PC-9 (cell line): Measurements from ENCODE around the gene CLPSL2.

Experiments used
- EZH2 ChIP-seq: fragments of 200-600 bp; sonication (generic); IDR thresholded peaks from 2 replicates; pipeline ENCODE4 v1.8.0; 2017; ENCODE audit warnings: antibody characterized with exemption, low read depth
- TF ChIP-seq, protein P1 (sequence below): fragments of 200-600 bp; sonication (generic); conservative IDR thresholded peaks from 2 replicates; pipeline ENCODE4 v1.6.1; 2017; ENCODE audit warnings: mixed run types, antibody characterized with exemption, mild to moderate bottlenecking, moderate library complexity

DNA sequence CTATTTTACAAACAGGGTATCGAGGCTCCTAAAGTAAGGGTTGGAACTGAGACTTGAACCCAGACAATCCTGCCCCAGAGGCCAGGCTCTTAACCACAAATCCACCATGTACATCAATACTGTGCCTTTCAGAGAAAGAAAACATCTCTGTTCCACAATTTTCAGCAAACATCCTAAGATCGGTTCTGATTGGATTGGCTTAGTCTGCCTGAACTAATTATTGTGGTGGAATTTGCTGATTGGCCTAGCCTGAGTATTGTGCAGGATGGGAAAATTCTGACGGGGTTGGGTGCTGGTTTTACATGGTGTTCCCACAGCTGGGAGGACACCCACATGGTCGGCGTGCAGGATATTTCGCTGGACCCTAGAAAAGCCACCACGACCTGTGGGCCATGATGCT lies 4.3 kb downstream of the CLPSL2 start, which contains the start of gene CLPSL1:
- TF ChIP-seq, protein P1, sequence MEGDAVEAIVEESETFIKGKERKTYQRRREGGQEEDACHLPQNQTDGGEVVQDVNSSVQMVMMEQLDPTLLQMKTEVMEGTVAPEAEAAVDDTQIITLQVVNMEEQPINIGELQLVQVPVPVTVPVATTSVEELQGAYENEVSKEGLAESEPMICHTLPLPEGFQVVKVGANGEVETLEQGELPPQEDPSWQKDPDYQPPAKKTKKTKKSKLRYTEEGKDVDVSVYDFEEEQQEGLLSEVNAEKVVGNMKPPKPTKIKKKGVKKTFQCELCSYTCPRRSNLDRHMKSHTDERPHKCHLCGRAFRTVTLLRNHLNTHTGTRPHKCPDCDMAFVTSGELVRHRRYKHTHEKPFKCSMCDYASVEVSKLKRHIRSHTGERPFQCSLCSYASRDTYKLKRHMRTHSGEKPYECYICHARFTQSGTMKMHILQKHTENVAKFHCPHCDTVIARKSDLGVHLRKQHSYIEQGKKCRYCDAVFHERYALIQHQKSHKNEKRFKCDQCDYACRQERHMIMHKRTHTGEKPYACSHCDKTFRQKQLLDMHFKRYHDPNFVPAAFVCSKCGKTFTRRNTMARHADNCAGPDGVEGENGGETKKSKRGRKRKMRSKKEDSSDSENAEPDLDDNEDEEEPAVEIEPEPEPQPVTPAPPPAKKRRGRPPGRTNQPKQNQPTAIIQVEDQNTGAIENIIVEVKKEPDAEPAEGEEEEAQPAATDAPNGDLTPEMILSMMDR = no peak
- TF ChIP-seq EZH2 = no peak
